ENCODE results near the gene SDHB. TPM values are rescaled to one million over a fixed set of nuclear protein-coding genes. Genes with fewer than 3 reads are reported as not detected.

Gene SDHB
- total and polyA plus RNA-seq, 12 donors: 52.3 to 243 (median 152) TPM

- H3K4me1 ChIP-seq (replicated peaks in 1 of 2): no peaks in the 10 kb centered on the region
- TF ChIP-seq POLR2A (IDR thresholded peaks at IDR 0.05): no peak
- TF ChIP-seq CTCF (IDR thresholded peaks at IDR 0.05): no peak
- H3K4me3 ChIP-seq: no peak overlapping the region
- no peak for DNase-seq
- H3K36me3 ChIP-seq (replicated peaks in 1 of 2): peaks cover 0 to 50% of the 10 kb centered on the region in 2 donors
- WGBS, 4 donors: 89 to 98% (median 95%) methylated on average over 13 to 22 of the region's 22 CpGs
- no peaks in the 10 kb centered on the region for H3K27me3 ChIP-seq
- H3K27ac ChIP-seq: no peak overlapping the region
- no peaks in the 10 kb centered on the region for H3K9me3 ChIP-seq (replicated peaks in 1 of 3)
- intact Hi-C loops (cut with DNase I): no loop called here
Observed at GRCh38 chr1:16989676-16990391, 64.0 kb downstream of the SDHB start.

GRCh38 chr1:16988210-16988609, 65.6 kb downstream of the SDHB start:
- H3K27me3 ChIP-seq: no peaks in the 10 kb centered on the region
- no peak overlapping the region for H3K27ac ChIP-seq
- 88 to 97% (median 92%) methylated on average over 6 to 13 of the region's 13 CpGs for WGBS, 4 donors
- DNase-seq: no peak
- H3K4me3 ChIP-seq: no peak overlapping the region
- H3K4me1 ChIP-seq (replicated peaks in 1 of 2): no peaks in the 10 kb centered on the region
- TF ChIP-seq CTCF (IDR thresholded peaks at IDR 0.05) (no peak), POLR2A (IDR thresholded peaks at IDR 0.05) (no peak)
- H3K36me3 ChIP-seq (replicated peaks in 1 of 2): peaks cover 0 to 48% of the 10 kb centered on the region in 2 donors
- intact Hi-C loops (cut with DNase I): no loop called here
- no peaks in the 10 kb centered on the region for H3K9me3 ChIP-seq (replicated peaks in 1 of 3)

- H3K36me3 ChIP-seq (replicated peaks in 1 of 2): peaks cover 0 to 46% of the 10 kb centered on the region in 2 donors
- intact Hi-C loops (cut with DNase I): no loop called here
- peak in 1 of 6 experiments; percentile 16 for TF ChIP-seq CTCF (IDR thresholded peaks at IDR 0.05)
- TF ChIP-seq POLR2A (IDR thresholded peaks at IDR 0.05): no peak
- no peaks in the 10 kb centered on the region for H3K4me1 ChIP-seq (replicated peaks in 1 of 2)
- H3K4me3 ChIP-seq: no peak overlapping the region
- H3K27ac ChIP-seq: no peak overlapping the region
- WGBS, 4 donors: 74 to 95% (median 87%) methylated on average over 6 to 16 of the region's 16 CpGs
- no peak for DNase-seq
- H3K27me3 ChIP-seq: no peaks in the 10 kb centered on the region
- no peaks in the 10 kb centered on the region for H3K9me3 ChIP-seq (replicated peaks in 1 of 3)
Observed at GRCh38 chr1:16986962-16987361, 66.9 kb downstream of the SDHB start.

- Histone ChIP-seq H3K27ac (no peak overlapping the region), H3K4me1 (replicated peaks in 1 of 2) (no peaks in the 10 kb centered on the region), H3K27me3 (no peaks in the 10 kb centered on the region), H3K9me3 (replicated peaks in 1 of 3) (no peaks in the 10 kb centered on the region), H3K36me3 (replicated peaks in 1 of 2) (peaks cover 0 to 42% of the 10 kb centered on the region in 2 donors), H3K4me3 (no peak overlapping the region)
- WGBS, 4 donors: 89 to 92% (median 90%) methylated on average over 13 to 23 of the region's 23 CpGs
- intact Hi-C loops (cut with DNase I): no loop called here
- no peak for DNase-seq
- no peak for TF ChIP-seq CTCF (IDR thresholded peaks at IDR 0.05)
Observed at GRCh38 chr1:16986560-16986959, 67.3 kb downstream of the SDHB start.

Data from adrenal gland (tissue), 12 donors.